Muscle layer of colon (tissue), 2 donors: ENCODE results near the gene MACROD1.

ENCODE experiments used
- H3K27ac ChIP-seq: one replicate; pipeline ENCODE4 v1.7.0; 2013; ENCODE audit warnings: low read depth, mild to moderate bottlenecking, low read length, moderate library complexity
- H3K27me3 ChIP-seq, 2 donors: one replicate each; pipeline ENCODE4 v1.7.0; 2013; ENCODE audit warnings: low read length in 2 of 2, mild to moderate bottlenecking in 2 of 2; ENCODE audit not compliant: insufficient read depth in 2 of 2, control insufficient read depth in 1 of 2
- H3K36me3 ChIP-seq: one replicate; pipeline ENCODE4 v1.7.0; 2013; ENCODE audit warnings: mild to moderate bottlenecking, low read length; ENCODE audit not compliant: insufficient read depth
- H3K4me1 ChIP-seq: one replicate; pipeline ENCODE4 v1.7.0; 2013; ENCODE audit warnings: mild to moderate bottlenecking, low read length; ENCODE audit not compliant: insufficient read depth
- H3K4me3 ChIP-seq, 2 donors: one replicate each; pipeline ENCODE4 v1.7.0; 2013; ENCODE audit warnings: low read length in 2 of 2, low read depth in 1 of 2, mild to moderate bottlenecking in 1 of 2, moderate library complexity in 1 of 2
- H3K9ac ChIP-seq: one replicate; pipeline ENCODE4 v1.7.0; 2013; ENCODE audit warnings: low read length
- H3K9me3 ChIP-seq: one replicate; pipeline ENCODE4 v1.7.0; 2013; ENCODE audit warnings: mild to moderate bottlenecking, low read length
- donor health status: abdominal sarcoma.
- donor health status: Adenocarcinoma of cecum.

MACROD1 gene

DNA sequence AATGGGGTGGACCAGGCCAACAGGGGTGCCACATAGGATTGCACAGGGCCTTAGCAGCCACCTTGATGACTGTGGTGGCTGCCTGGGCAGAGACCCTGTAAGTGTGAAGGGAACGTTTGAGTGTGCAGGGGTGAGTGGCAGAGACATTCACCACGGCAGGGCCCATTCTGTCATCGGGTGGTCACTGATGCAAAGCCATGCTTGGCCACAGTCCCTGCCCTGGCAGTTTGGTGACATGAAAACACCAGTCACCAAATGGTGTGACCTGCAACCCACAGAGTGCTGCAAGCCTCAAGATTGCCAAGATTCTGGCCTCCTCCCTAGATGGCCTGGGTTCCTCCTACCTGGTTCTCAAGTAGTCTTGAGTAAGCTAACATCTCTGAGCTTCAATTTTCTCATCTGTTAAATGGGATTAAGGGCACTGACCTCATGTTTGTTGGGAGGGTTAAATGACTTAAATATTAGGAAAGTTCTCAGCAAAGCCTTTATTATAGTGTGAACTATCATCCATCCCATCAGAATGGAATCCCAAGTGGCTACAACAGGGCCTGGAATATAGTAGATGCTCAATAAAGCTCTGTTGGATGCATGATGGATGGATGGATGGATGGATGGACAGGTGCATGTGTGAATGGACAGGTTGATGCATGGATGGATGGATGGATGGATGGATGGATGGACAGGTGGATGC is 53.0 kb downstream of the MACROD1 start:
- H3K9me3 ChIP-seq: no peaks in the 10 kb centered on the region
- peaks cover 5% of the 10 kb centered on the region for H3K36me3 ChIP-seq
- H3K27me3 ChIP-seq: no peaks in the 10 kb centered on the region
- H3K27ac ChIP-seq: no peak overlapping the region
- H3K4me1 ChIP-seq: peaks cover 10% of the 10 kb centered on the region
- H3K4me3 ChIP-seq: no peak overlapping the region
- no peak overlapping the region for H3K9ac ChIP-seq

DNA sequence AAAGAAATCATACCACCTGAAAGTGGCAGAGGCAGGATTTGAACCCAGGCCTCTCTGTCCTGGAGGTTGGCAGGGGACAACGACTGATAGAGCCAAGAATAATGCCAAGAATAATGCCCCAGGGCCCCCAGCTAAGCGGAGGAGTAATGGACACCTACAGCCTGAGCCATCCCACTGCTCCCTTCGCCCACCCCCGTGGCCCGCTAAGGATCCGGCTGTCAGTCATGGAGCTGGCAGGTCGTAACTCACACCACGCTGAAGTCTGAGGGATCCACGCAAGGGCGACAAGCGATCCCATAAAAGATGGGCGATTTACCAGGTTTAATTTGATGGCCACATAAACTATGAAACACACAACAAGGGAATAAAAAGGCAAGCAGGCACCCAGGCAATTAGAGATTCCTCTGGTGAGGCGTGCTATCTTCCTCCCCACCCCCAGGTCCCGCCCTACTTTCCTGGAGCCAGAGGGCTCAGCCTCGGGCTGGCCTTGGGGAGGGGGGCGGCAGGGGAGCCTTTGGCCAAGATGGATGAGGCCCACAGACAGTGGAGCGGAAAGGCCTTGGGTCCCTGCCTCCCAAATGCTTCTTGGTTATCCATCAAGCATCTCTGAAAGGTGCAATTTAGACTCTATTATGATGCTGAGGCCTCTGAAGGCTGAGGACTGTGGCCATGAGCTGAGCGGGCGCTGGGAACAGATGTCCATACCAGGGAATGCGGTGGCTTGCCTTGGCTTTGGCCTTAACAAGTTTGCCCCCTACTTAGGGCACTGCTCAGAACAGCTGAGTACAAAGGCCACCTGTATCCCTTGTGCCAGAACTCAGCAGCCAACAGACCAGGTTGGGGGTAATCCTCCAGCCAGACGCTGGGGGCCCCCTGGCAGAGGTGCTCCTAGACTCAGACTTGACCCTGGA is 55.2 kb downstream of the MACROD1 start:
- H3K27ac ChIP-seq: no peak overlapping the region
- H3K4me1 ChIP-seq: peaks cover 13% of the 10 kb centered on the region

DNA sequence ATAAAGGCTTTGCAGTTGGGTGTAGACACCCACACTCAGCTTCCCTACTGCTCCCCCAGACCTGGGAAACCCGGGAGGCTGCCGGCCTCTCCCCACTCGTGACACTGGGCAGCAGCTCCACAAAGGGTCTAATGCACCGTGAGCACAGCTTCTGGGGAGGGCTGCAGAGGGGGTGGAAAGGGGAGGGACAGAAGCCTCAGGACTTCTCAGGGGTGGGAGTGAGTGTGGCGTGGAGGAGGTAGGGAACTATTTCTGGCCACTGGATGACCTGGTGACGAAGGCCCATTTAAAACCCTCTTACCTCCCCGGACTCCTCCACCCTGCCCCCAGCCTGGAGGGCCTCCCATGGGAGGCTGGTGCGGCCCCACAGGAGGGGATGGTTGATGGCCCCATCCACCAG is 56.6 kb downstream of the MACROD1 start:
- no peak overlapping the region for H3K9ac ChIP-seq
- peaks cover 6% of the 10 kb centered on the region for H3K4me1 ChIP-seq
- H3K36me3 ChIP-seq: no peaks in the 10 kb centered on the region
- H3K27me3 ChIP-seq: no peaks in the 10 kb centered on the region
- no peak overlapping the region for H3K27ac ChIP-seq
- no peak overlapping the region for H3K4me3 ChIP-seq
- no peaks in the 10 kb centered on the region for H3K9me3 ChIP-seq

More for the DNA sequence above, 55.2 kb downstream of the MACROD1 start:
- Histone ChIP-seq H3K36me3 (no peaks in the 10 kb centered on the region), H3K9me3 (no peaks in the 10 kb centered on the region), H3K4me3 (no peak overlapping the region), H3K27me3 (no peaks in the 10 kb centered on the region), H3K9ac (no peak overlapping the region)

DNA sequence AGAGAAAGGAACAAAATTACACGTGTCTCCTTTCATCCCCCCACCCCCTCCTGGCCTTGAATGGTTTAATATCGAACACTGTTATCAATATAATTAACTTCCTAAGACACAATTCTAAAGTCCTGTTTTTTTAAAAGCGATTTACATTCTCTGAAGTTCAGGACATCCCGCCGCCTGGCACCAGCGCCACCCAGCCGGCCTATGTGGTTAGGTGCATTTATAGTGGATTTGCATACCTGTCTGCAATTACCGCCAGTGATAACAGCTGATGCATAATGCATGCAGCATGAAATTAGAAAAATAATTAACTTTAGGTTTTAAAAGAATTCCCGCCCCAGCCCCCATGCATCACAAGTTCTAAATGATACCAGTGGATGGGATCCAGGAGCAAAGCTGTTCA is 58.6 kb downstream of the MACROD1 start:
- Histone ChIP-seq H3K4me1 (peaks cover 6% of the 10 kb centered on the region), H3K4me3 (no peak overlapping the region), H3K9ac (no peak overlapping the region), H3K27me3 (no peaks in the 10 kb centered on the region), H3K9me3 (no peaks in the 10 kb centered on the region), H3K27ac (no peak overlapping the region), H3K36me3 (no peaks in the 10 kb centered on the region)

DNA sequence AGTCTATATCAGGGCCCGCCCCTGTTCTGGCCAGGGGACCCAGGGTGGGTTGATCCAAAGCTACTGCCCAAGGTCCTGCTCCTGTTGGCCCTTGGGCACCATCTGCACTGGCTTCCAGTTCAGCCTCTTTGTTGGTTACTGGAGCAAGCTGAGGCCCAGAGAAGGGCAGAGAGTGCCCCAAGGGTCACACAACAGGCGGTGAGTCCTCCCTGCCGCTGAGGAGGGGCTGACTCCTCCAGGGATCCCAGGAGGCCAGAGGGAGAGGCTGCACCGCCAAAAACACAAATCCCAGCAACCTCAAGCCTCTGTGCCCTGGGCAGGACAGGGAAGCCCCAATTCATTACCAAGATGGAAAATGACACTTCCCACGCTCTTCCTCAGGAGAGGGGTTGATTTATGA is 61.3 kb downstream of the MACROD1 start:
- Histone ChIP-seq H3K36me3 (no peaks in the 10 kb centered on the region), H3K27ac (no peak overlapping the region), H3K27me3 (no peaks in the 10 kb centered on the region), H3K4me1 (peaks cover 9% of the 10 kb centered on the region), H3K4me3 (no peak overlapping the region), H3K9me3 (no peaks in the 10 kb centered on the region), H3K9ac (no peak overlapping the region)

DNA sequence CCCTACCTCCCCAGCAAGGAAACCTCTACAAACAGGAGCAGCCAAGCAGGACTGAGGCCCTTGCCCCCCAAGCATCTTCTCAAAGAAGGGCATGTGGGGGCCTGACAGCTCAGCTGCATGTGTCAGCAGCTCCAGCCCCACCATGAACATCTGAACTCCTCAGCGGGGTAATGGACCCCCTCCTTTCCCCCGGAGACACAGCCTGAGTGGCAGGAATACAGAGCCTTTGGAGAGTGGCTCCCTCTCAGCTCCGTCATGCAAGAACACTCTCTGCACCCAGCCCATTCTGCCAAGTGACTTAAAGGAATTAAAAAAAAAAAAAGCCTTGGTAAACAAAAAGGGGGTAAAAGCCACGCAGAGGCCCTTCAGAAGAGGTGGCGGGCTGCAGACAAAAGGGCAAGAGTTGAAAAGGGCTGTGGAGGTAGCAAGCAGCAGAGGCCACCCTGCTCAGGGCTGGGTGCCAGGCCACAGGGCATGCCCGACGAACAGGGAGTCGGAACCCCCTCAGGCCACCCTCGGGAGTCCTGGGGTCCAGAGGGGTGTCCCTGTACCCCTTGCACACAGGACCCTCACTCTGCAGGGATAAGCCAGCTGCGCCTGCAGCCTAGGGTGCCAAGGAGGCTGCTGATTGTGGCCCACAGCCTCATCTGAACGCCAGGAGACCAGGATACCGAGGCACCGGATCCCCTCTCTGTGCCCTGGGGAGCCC is 62.5 kb downstream of the MACROD1 start:
- Histone ChIP-seq H3K27me3 (no peaks in the 10 kb centered on the region), H3K4me1 (peaks cover 12% of the 10 kb centered on the region), H3K9me3 (no peaks in the 10 kb centered on the region), H3K9ac (no peak overlapping the region), H3K27ac (no peak overlapping the region), H3K4me3 (no peak overlapping the region), H3K36me3 (no peaks in the 10 kb centered on the region)

DNA sequence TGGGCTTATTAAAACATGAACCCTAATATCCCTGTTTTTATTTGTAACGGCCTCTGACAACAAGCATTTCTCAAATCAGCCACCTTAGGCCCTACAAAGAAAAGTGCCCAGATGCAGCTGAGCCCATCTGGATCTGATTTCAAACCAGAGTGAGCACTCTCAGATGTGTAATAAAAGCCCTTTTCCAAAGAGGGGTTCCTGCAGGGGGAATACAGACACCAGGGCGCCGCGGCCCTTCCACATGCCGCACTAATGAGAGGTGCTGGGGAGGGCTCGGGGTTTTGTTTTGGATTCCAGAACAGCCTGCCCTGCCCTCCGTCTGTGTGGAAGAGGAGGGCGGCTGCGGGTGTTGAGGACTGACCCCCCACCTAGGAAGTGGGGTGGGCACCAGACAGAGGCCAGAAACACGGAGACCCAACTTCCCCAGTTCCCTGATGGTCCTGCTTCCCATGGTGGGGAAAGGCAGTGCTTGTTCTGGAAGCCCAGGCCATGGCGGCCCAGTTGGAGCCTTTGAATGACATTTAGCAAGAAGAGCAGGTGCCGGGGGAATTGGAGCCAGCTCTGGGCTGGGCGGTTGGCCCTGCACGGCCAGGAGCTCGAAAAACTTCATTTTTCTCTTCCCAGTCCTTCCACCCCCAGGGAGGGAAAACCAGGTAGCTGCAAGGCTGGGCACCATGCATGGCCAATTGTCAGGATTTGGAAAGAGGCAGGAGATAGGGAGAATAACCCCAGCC is 63.7 kb downstream of the MACROD1 start:
- Histone ChIP-seq H3K27ac (no peak overlapping the region), H3K9ac (no peak overlapping the region), H3K4me3 (no peak overlapping the region), H3K4me1 (peaks cover 23% of the 10 kb centered on the region), H3K36me3 (no peaks in the 10 kb centered on the region), H3K27me3 (no peaks in the 10 kb centered on the region), H3K9me3 (no peaks in the 10 kb centered on the region)

DNA sequence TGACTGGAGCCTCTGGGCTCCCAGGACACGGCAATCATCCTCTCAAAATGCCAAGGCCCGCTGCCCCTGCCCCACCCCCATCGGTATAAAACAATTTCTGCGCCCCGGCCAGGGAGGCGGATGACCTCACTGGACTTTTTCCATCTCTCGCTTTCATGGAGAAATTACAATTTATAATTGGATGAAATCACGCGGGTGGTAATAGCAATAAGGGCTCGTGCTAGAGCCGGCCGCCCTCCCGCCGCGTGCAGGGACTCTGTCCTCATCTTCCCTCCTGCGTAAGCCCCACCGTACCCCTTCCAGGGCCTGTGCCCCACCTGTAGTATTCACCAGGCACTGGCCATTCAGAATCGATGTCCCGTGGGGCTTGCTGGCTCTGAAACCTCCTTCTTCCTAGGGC is 64.5 kb downstream of the MACROD1 start:
- Histone ChIP-seq H3K4me3 (no peak overlapping the region), H3K9ac (no peak overlapping the region), H3K27me3 (no peaks in the 10 kb centered on the region), H3K27ac (no peak overlapping the region), H3K4me1 (peaks cover 29% of the 10 kb centered on the region), H3K36me3 (no peaks in the 10 kb centered on the region), H3K9me3 (no peaks in the 10 kb centered on the region)

DNA sequence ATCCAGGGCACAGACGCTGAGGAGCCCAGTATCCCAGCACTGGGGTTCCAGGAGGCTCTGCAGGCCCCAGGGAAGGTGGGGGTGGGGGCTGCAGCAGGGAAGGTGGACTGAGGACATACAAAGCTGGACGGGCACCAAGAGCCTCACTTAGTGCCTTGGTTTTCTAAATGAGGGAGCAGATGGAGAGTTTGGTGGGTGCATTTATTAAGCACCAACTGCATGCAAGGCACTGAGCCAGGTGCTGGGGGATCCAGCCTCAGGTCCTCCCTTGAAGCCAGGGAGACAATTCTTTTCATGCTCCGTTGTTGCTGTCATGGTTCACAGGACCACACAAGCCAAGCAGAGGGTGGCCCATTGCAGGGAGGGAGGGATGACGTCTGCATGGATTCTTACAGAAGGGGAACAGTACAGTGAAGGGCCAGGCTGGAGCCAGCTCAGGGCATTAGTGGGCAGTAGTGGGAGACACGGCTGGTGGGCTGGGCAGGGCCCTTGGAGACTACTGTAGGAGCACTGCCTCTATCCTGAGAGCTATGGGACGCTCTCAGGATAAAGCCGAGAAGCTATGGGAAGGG is 65.0 kb downstream of the MACROD1 start:
- H3K9me3 ChIP-seq: no peaks in the 10 kb centered on the region
- no peak overlapping the region for H3K4me3 ChIP-seq
- H3K9ac ChIP-seq: no peak overlapping the region
- H3K4me1 ChIP-seq: peaks cover 29% of the 10 kb centered on the region
- H3K27me3 ChIP-seq: no peaks in the 10 kb centered on the region
- no peak overlapping the region for H3K27ac ChIP-seq
- H3K36me3 ChIP-seq: no peaks in the 10 kb centered on the region

DNA sequence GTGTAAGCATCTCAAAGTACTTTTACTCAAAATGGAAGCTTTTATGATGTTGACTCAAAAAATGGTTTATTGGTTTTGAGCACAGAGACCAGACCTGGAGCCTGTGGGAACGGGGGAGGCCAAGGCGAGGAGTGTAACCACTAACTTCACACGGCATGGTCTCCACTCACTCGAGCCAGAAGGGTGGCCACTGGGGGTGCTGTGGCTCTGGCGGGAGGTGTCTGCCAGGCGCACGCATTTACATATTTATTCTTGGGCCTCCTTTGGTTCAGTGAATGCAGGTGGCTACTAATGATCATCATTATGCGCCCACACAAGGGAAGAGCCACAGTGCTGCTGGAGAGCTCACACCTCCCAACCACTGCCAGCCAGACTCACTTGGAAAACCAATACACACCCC is 65.6 kb downstream of the MACROD1 start:
- Histone ChIP-seq H3K36me3 (no peaks in the 10 kb centered on the region), H3K9ac (no peak overlapping the region), H3K4me1 (peaks cover 34% of the 10 kb centered on the region), H3K4me3 (no peak overlapping the region), H3K27me3 (no peaks in the 10 kb centered on the region), H3K9me3 (no peaks in the 10 kb centered on the region), H3K27ac (no peak overlapping the region)

DNA sequence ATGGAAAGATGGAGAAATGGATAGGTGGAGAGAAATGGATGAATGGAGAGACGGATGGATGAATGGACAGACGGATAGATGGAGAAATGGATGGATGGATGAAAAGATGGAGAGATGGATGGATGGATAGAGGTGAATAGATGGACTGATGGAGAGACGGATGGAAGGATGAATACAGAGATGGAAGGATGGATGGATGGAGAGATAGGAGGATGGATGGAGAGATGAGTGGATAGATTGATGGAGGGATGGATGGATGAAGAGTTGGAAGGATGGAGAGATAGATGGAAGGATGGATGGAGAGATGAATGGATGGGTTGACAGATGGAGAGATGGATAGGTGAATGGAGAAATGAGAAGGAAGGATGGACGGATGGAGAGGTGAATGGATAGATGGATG is 66.5 kb downstream of the MACROD1 start:
- no peak overlapping the region for H3K27ac ChIP-seq
- H3K4me1 ChIP-seq: peaks cover 44% of the 10 kb centered on the region

More for the DNA sequence above, 66.5 kb downstream of the MACROD1 start:
- Histone ChIP-seq H3K9me3 (no peaks in the 10 kb centered on the region), H3K4me3 (no peak overlapping the region), H3K36me3 (no peaks in the 10 kb centered on the region), H3K27me3 (no peaks in the 10 kb centered on the region), H3K9ac (no peak overlapping the region)
